HEK293 (cell line): ENCODE measurements around the gene ASXL3.

Experiments used
- CTCF ChIA-PET: fragments of 350-600 bp; formaldehyde crosslinking; extraction: SDS; loops from one replicate; lab custom pipeline; 2021; ENCODE audit warnings: antibody characterized with exemption; lab: Yijun Ruan, JAX
- POLR2A ChIA-PET: fragments of 300-600 bp; formaldehyde crosslinking; extraction: SDS; loops from one replicate; lab custom pipeline; 2020; ENCODE audit warnings: antibody characterized with exemption, inconsistent platforms; lab: Yijun Ruan, JAX
- H3K27ac ChIP-seq: fragments of 200-500 bp; sonication (Bioruptor generic); 2 replicates; pipeline ENCODE4 v1.5.1; 2014; ENCODE audit warnings: low read depth, low read length, control low read depth, inconsistent platforms; ENCODE audit errors: extremely low read depth
- H3K36me3 ChIP-seq, 2 experiments: fragments of 200-500 bp in 1 of 2; sonication (Bioruptor generic) in 1 of 2; 1 replicate in 1 of 2; 2 replicates in 1 of 2; pipeline ENCODE4 v1.5.1; 2014 to 2017; ENCODE audit warnings: inconsistent platforms in 2 of 2, low read length in 2 of 2; ENCODE audit not compliant: control insufficient read depth in 2 of 2, insufficient read depth in 1 of 2
- H3K4me1 ChIP-seq: fragments of 200-500 bp; sonication (Bioruptor generic); 2 replicates; pipeline ENCODE4 v1.5.1; 2014; ENCODE audit warnings: mild to moderate bottlenecking, low read length, inconsistent platforms; ENCODE audit not compliant: control insufficient read depth, insufficient read depth
- H3K4me3 ChIP-seq: 2 replicates; pipeline ENCODE4 v1.5.1; 2011; ENCODE audit warnings: low read depth, mild to moderate bottlenecking, control low read depth, low read length, moderate library complexity
- H3K9me3 ChIP-seq: fragments of 200-500 bp; sonication (Bioruptor generic); 2 replicates; pipeline ENCODE4 v1.5.1; 2014; ENCODE audit warnings: low read depth, low read length, inconsistent platforms; ENCODE audit not compliant: control insufficient read depth, insufficient read depth
- FEZF1 ChIP-seq: fragments of 450-650 bp; formaldehyde crosslinking; IDR thresholded peaks from 2 replicates; pipeline ENCODE4 v1.5.1; 2016; ENCODE audit warnings: missing biosample characterization, missing genetic modification characterization
- GLIS1 ChIP-seq: fragments of 450-650 bp; formaldehyde crosslinking; IDR thresholded peaks from 2 replicates; pipeline ENCODE4 v1.5.1; 2016; ENCODE audit warnings: missing biosample characterization, missing genetic modification characterization
- IKZF3 ChIP-seq: fragments of 450-650 bp; IDR thresholded peaks from 2 replicates; pipeline ENCODE4 v1.5.0; 2018; ENCODE audit warnings: missing biosample characterization, mild to moderate bottlenecking, missing genetic modification characterization, moderate library complexity
- KLF10 ChIP-seq: fragments of 450-650 bp; IDR thresholded peaks from 2 replicates; pipeline ENCODE4 v1.5.1; 2018; ENCODE audit warnings: missing biosample characterization, mild to moderate bottlenecking, missing genetic modification characterization
- KLF16 ChIP-seq: fragments of 450-650 bp; formaldehyde crosslinking; IDR thresholded peaks from 2 replicates; pipeline ENCODE4 v1.5.1; 2017; ENCODE audit warnings: missing biosample characterization, missing genetic modification characterization
- MEIS1 ChIP-seq: sonication (generic); formaldehyde crosslinking; IDR thresholded peaks from 2 replicates; pipeline ENCODE4 v1.8.1; 2022; ENCODE audit warnings: missing genetic modification reagents, mild to moderate bottlenecking, borderline replicate concordance
- RBAK ChIP-seq: fragments of 450-650 bp; formaldehyde crosslinking; IDR thresholded peaks from 2 replicates; pipeline ENCODE4 v1.5.1; 2016; ENCODE audit warnings: missing biosample characterization, missing genetic modification characterization
- SCRT2 ChIP-seq: fragments of 450-650 bp; formaldehyde crosslinking; IDR thresholded peaks from 2 replicates; pipeline ENCODE4 v1.5.1; 2016; ENCODE audit warnings: missing biosample characterization, missing genetic modification characterization
- SETDB1 ChIP-seq: IDR thresholded peaks from one replicate; pipeline ENCODE4 v1.6.1; 2017; ENCODE audit warnings: mild to moderate bottlenecking, low read length, moderate library complexity, mixed read lengths; ENCODE audit not compliant: insufficient read length
- TRIM28 ChIP-seq: IDR thresholded peaks from 2 replicates; pipeline ENCODE4 v1.6.1; 2011; ENCODE audit warnings: low read length, control low read depth, borderline replicate concordance
- ZBTB21 ChIP-seq: fragments of 450-650 bp; formaldehyde crosslinking; IDR thresholded peaks from 2 replicates; pipeline ENCODE4 v1.5.1; 2017; ENCODE audit warnings: missing biosample characterization, missing genetic modification characterization
- ZIC2 ChIP-seq: fragments of 450-650 bp; formaldehyde crosslinking; IDR thresholded peaks from 2 replicates; pipeline ENCODE4 v1.5.1; 2016; ENCODE audit warnings: missing biosample characterization, missing genetic modification characterization
- ZNF302 ChIP-seq: fragments of 450-650 bp; formaldehyde crosslinking; IDR thresholded peaks from 2 replicates; pipeline ENCODE4 v1.5.1; 2016; ENCODE audit warnings: missing biosample characterization, missing genetic modification characterization, low read depth
- ZNF366 ChIP-seq: fragments of 450-650 bp; formaldehyde crosslinking; conservative IDR thresholded peaks from 2 replicates; pipeline ENCODE4 v1.5.1; 2016; ENCODE audit warnings: missing biosample characterization, missing genetic modification characterization
- ZNF561 ChIP-seq: fragments of 450-650 bp; IDR thresholded peaks from 2 replicates; pipeline ENCODE4 v1.5.1; 2018; ENCODE audit warnings: missing biosample characterization, missing genetic modification characterization, borderline replicate concordance
- ZNF596 ChIP-seq: fragments of 450-650 bp; IDR thresholded peaks from 2 replicates; pipeline ENCODE4 v1.5.0; 2018; ENCODE audit warnings: missing biosample characterization, mild to moderate bottlenecking, missing genetic modification characterization, moderate library complexity
- ZNF830 ChIP-seq: fragments of 450-650 bp; IDR thresholded peaks from 2 replicates; pipeline ENCODE4 v1.5.0; 2018; ENCODE audit warnings: missing biosample characterization, missing genetic modification characterization, low read depth, mild to moderate bottlenecking, moderate library complexity
- ZSCAN30 ChIP-seq: fragments of 450-650 bp; IDR thresholded peaks from 2 replicates; pipeline ENCODE4 v1.5.1; 2018; ENCODE audit warnings: missing biosample characterization, mild to moderate bottlenecking, missing genetic modification characterization, moderate library complexity
- TF ChIP-seq, protein P1 (sequence below): fragments of 450-650 bp; formaldehyde crosslinking; IDR thresholded peaks from 2 replicates; pipeline ENCODE4 v1.5.0; 2017; ENCODE audit warnings: missing biosample characterization, missing genetic modification characterization, borderline replicate concordance
- TF ChIP-seq, protein P2 (sequence below): fragments of 450-650 bp; formaldehyde crosslinking; IDR thresholded peaks from 2 replicates; pipeline ENCODE4 v1.5.1; 2016; ENCODE audit warnings: missing biosample characterization, missing genetic modification characterization, low read depth
- TF ChIP-seq, protein P3 (sequence below): fragments of 450-650 bp; formaldehyde crosslinking; IDR thresholded peaks from 2 replicates; pipeline ENCODE4 v1.5.1; 2017; ENCODE audit warnings: missing biosample characterization, missing genetic modification characterization
- TF ChIP-seq, protein P4 (sequence below): fragments of 450-650 bp; IDR thresholded peaks from 2 replicates; pipeline ENCODE4 v1.5.1; 2018; ENCODE audit warnings: missing biosample characterization, mild to moderate bottlenecking, missing genetic modification characterization
- TF ChIP-seq, protein P5 (sequence below): fragments of 450-650 bp; formaldehyde crosslinking; IDR thresholded peaks from 2 replicates; pipeline ENCODE4 v1.5.1; 2016; ENCODE audit warnings: missing biosample characterization, missing genetic modification characterization

The ASXL3 gene

DNA sequence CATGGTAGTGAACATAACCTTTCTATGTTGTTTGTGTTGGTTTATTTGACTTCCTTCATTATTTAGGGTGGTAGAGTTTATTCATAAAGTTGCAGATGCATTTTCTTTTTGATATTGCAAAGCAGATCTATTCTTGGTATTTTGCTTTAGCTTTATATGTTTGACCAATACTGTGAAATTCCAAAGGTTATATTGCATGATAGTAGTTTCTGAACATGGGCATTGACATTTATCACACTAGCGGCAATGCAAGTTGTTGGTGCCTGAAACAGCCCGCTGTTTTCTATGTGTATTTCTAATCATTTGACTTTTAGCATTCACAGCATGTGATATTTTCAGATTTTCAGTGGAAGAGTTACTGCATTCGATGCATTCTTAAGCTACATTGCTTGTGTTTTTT lies 87.2 kb downstream of the ASXL3 start:
- TF ChIP-seq ZIC2 (tag by site-specific recombination) (no peak), SCRT2 (tag by site-specific recombination) (no peak)
- POLR2A ChIA-PET: no interaction called here

DNA sequence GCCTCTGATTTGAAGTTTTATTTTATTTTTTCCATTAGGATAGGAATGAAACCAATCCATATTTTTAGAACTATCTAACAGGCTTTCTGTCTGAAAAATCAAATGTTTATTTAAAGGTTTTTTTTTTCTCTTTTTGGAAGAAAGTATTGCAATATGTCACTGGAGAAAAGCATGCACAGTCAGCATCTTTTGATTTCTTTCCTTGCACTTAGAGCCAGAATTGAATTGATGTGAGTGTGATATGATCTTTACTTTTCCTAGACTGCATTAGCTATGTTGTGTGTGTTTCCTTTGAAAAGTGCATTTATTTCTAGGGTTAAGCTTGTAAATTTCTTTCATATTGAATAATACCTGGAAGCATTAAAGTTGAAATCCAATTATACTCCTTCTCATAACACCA lies 87.6 kb downstream of the ASXL3 start:
- Histone ChIP-seq H3K27ac (no peak overlapping the region), H3K9me3 (no peaks in the 10 kb centered on the region), H3K36me3 (no peaks in the 10 kb centered on the region), H3K4me3 (no peak overlapping the region)
- POLR2A ChIA-PET: no interaction called here
- TF ChIP-seq, protein P1, sequence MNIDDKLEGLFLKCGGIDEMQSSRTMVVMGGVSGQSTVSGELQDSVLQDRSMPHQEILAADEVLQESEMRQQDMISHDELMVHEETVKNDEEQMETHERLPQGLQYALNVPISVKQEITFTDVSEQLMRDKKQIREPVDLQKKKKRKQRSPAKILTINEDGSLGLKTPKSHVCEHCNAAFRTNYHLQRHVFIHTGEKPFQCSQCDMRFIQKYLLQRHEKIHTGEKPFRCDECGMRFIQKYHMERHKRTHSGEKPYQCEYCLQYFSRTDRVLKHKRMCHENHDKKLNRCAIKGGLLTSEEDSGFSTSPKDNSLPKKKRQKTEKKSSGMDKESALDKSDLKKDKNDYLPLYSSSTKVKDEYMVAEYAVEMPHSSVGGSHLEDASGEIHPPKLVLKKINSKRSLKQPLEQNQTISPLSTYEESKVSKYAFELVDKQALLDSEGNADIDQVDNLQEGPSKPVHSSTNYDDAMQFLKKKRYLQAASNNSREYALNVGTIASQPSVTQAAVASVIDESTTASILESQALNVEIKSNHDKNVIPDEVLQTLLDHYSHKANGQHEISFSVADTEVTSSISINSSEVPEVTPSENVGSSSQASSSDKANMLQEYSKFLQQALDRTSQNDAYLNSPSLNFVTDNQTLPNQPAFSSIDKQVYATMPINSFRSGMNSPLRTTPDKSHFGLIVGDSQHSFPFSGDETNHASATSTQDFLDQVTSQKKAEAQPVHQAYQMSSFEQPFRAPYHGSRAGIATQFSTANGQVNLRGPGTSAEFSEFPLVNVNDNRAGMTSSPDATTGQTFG: no peak
- TF ChIP-seq, protein P2, sequence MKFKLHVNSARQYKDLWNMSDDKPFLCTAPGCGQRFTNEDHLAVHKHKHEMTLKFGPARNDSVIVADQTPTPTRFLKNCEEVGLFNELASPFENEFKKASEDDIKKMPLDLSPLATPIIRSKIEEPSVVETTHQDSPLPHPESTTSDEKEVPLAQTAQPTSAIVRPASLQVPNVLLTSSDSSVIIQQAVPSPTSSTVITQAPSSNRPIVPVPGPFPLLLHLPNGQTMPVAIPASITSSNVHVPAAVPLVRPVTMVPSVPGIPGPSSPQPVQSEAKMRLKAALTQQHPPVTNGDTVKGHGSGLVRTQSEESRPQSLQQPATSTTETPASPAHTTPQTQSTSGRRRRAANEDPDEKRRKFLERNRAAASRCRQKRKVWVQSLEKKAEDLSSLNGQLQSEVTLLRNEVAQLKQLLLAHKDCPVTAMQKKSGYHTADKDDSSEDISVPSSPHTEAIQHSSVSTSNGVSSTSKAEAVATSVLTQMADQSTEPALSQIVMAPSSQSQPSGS (tag by site-specific recombination): no peak
- TF ChIP-seq ZNF302 (tag by site-specific recombination): no peak
- no peak for TF ChIP-seq KLF16
- TF ChIP-seq MEIS1 (CRISPR knock-in tag): no peak
- TF ChIP-seq, protein P3, sequence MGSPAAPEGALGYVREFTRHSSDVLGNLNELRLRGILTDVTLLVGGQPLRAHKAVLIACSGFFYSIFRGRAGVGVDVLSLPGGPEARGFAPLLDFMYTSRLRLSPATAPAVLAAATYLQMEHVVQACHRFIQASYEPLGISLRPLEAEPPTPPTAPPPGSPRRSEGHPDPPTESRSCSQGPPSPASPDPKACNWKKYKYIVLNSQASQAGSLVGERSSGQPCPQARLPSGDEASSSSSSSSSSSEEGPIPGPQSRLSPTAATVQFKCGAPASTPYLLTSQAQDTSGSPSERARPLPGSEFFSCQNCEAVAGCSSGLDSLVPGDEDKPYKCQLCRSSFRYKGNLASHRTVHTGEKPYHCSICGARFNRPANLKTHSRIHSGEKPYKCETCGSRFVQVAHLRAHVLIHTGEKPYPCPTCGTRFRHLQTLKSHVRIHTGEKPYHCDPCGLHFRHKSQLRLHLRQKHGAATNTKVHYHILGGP (tag by site-specific recombination): no peak
- TF ChIP-seq, all 188 proteins: peak for 0
- peaks cover 19% of the 10 kb centered on the region for H3K4me1 ChIP-seq
- CTCF ChIA-PET: interaction anchor here (1.2 kb wide), 1 partner anchor 434 kb away, joined by 6 read pairs; no protein-coding TSS in a partner anchor

More for the DNA sequence above, 87.2 kb downstream of the ASXL3 start:
- Histone ChIP-seq H3K27ac (no peak overlapping the region), H3K4me1 (peaks cover 22% of the 10 kb centered on the region), H3K4me3 (no peak overlapping the region), H3K9me3 (no peaks in the 10 kb centered on the region), H3K36me3 (no peaks in the 10 kb centered on the region)
- CTCF ChIA-PET: interaction anchor here (1.2 kb wide), 1 partner anchor 433 kb away, joined by 6 read pairs; no protein-coding TSS in a partner anchor

DNA sequence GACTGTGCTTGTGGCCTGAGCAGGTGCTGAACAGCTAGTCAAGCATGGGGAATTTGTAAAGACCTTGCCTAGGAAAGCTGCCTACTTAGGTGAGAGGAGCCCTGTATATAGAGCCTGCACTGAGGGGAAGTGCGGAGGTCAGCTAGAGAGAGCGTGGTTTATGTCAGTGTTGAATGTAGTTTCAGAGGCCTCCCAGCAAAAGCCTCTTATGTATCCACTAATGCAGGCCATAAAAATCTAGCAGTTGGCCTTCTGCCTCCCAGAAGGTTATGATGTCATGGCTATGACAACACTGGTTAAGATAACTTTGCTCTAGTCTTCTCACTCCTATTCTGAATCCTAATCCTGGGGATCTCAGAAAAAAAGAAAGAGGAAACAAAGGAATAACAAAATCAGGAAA lies 88.9 kb downstream of the ASXL3 start:
- Histone ChIP-seq H3K36me3 (no peaks in the 10 kb centered on the region), H3K9me3 (no peaks in the 10 kb centered on the region), H3K4me3 (no peak overlapping the region), H3K4me1 (peaks cover 25% of the 10 kb centered on the region), H3K27ac (no peak overlapping the region)
- POLR2A ChIA-PET: no interaction called here
- CTCF ChIA-PET: no interaction called here
- TF ChIP-seq KLF10: no peak
- TF ChIP-seq, protein P4, sequence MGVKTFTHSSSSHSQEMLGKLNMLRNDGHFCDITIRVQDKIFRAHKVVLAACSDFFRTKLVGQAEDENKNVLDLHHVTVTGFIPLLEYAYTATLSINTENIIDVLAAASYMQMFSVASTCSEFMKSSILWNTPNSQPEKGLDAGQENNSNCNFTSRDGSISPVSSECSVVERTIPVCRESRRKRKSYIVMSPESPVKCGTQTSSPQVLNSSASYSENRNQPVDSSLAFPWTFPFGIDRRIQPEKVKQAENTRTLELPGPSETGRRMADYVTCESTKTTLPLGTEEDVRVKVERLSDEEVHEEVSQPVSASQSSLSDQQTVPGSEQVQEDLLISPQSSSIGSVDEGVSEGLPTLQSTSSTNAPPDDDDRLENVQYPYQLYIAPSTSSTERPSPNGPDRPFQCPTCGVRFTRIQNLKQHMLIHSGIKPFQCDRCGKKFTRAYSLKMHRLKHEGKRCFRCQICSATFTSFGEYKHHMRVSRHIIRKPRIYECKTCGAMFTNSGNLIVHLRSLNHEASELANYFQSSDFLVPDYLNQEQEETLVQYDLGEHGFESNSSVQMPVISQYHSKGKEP (tag by site-specific recombination): peak; percentile 53; the same call in 1 of the 2 replicates
- TF ChIP-seq ZNF561 (tag by site-specific recombination): no peak
- TF ChIP-seq ZNF366 (tag by site-specific recombination): peak; percentile 65
- no peak for TF ChIP-seq RBAK
- TF ChIP-seq ZSCAN30 (tag by site-specific recombination): 0 out of 2 replicates have a peak, but pooled peaks have one; percentile 18
- TF ChIP-seq GLIS1 (tag by site-specific recombination): peak; percentile 80
- peak; percentile 49; the same call in 1 of the 2 replicates for TF ChIP-seq ZNF596 (tag by site-specific recombination)
- peak; percentile 52 for TF ChIP-seq FEZF1
- TF ChIP-seq IKZF3 (tag by site-specific recombination): 0 out of 2 replicates have a peak, but pooled peaks have one; percentile 34
- TF ChIP-seq ZBTB21: peak; percentile 90
- TF ChIP-seq SETDB1: peak; percentile 12
- TF ChIP-seq, protein P5, sequence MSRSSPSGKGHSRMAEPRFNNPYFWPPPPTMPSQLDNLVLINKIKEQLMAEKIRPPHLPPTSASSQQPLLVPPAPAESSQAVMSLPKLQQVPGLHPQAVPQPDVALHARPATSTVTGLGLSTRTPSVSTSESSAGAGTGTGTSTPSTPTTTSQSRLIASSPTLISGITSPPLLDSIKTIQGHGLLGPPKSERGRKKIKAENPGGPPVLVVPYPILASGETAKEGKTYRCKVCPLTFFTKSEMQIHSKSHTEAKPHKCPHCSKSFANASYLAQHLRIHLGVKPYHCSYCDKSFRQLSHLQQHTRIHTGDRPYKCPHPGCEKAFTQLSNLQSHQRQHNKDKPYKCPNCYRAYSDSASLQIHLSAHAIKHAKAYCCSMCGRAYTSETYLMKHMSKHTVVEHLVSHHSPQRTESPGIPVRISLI: no peak
- TF ChIP-seq TRIM28: peak; percentile 75
- TF ChIP-seq ZNF830: no peak
